ENCODE measurements around the gene BTBD17.
"Not testable (repeated sequence)": the region's sequence is repeated elsewhere in the genome, so short reads cannot be mapped to it uniquely, and the experiment has no call there.

Gene BTBD17, protein sequence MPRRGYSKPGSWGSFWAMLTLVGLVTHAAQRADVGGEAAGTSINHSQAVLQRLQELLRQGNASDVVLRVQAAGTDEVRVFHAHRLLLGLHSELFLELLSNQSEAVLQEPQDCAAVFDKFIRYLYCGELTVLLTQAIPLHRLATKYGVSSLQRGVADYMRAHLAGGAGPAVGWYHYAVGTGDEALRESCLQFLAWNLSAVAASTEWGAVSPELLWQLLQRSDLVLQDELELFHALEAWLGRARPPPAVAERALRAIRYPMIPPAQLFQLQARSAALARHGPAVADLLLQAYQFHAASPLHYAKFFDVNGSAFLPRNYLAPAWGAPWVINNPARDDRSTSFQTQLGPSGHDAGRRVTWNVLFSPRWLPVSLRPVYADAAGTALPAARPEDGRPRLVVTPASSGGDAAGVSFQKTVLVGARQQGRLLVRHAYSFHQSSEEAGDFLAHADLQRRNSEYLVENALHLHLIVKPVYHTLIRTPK

GRCh38 chr17:74361230-74362068 is at the start of gene BTBD17:
BTBD17 (minus strand) TSS chr17:74361868; CDS start chr17:74361819, 49 bp downstream.
- peak; percentile 89 for DNase-seq

DNA sequence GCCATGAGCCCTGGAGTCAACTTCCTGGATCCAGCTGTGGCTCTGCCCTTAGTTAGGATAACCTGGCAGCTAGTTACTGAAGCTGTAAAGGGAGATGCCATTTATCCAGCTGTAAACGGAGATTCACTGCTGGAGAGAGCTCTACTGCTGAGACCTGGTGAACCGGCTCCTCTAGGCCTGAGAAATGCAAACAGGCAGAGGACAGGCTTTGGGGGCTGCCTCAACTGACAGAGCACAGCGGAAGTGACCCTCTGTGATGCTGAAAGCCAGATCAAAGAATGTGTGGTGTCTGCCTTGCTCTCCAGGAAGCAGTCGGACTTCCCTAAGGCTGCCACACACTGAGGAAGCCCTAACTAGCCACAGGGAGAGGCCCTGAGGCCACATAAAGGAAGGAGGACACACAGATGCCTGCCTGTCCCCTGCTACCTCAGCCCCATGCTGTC is 48.4 kb upstream of the BTBD17 start:
- DNase-seq, result no peak

GRCh38 chr17:74408815-74409214 is 47.1 kb upstream of the BTBD17 start:
- no peak for DNase-seq

DNA sequence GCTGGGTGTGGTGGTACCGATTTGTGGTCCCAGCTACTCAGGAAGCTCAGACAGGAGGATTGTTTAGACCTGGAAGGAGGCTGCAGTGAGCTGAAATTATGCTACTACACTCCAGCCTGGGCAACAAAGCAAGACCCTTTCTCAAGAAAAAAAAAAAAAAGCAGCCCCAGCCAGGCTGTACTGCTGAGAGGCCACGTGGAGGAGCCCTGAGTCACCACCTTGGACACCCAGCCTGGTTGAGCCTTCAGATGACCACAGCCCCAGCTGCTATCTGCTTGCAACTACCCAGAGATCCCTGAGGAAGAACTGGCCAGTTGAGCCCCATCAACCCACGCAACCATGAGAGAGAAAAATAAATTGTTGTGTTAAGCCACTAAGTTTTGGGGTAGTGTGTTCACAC is 46.6 kb upstream of the BTBD17 start:
- no peak for DNase-seq

DNA sequence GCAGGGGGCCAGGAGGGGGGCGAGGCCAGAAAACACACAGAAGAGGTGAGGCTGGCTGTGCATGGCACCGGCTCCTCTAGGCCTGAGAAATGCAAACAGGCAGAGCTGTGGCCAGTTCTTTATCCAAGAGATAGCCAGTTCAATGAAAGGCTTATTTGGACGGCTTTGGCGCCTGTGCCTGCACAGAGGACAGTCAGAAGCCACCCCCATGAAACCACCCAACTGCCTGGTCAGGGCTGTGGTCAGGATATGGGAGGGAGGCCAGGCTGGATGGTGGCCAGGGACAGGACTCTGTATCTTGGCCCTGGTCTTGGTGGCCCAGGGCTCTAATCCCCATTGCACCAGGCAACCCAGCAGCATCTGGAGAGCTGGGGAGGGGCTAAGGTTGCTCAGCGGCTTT is 45.7 kb upstream of the BTBD17 start:
- no peak for DNase-seq

DNA sequence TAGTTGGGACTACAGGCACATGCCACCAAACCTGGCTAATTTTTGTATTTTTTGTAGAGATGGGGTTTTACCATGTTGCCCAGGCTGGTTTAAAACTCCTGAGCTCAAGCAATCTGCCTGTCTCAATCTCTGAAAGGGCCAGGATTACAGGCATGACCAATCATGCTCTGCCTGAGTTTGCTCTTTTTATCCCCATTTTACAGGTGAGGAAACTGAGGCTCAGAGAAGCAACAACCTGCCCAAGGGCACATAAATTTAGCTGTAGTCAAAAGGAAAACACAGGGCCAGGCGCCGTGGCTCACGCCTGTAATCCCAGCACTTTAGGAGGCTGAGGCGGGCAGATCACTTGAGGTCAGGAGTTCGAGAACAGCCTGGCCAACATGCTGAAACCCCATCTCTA is 43.6 kb upstream of the BTBD17 start:
- not testable (repeated sequence) for DNase-seq

GRCh38 chr17:74404789-74405188 is 43.1 kb upstream of the BTBD17 start:
- DNase-seq, result no peak

- DNase-seq, result no peak
These were observed 42.5 kb upstream of the BTBD17 start for GRCh38 chr17:74404218-74404617.

DNA sequence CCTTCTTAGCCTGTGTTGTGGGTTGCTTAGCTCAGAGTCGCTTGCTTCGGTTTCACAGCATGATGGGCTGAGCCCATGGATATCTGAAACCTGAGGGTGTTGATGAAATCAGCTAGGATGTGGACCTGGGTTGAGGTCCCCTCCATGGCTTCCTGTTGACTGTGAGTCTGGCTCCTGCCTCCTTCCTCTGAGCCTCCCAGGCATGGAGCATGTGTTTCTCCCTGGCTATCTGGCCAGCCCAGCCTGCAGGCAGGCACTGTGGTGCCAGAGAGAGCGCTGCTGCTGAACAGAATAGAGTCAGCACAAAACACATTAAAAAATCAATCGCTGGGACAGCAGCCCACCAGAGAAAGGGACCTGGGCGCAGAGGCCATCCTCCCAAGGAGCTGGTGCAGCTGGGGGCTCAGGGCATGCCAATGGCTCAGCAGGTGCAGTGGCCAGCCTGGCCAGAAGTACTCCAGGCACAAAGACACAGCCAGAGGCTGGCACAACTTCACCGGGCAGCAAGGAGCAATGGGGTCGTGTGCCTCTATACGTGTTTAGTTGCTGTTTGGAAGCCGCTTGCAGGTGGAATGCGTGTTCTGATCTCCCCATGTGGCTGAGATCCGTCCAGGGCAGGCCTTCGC is 42.0 kb upstream of the BTBD17 start:
- no peak for DNase-seq

- no peak for DNase-seq
These were observed 40.4 kb upstream of the BTBD17 start for GRCh38 chr17:74402048-74402447.

DNA sequence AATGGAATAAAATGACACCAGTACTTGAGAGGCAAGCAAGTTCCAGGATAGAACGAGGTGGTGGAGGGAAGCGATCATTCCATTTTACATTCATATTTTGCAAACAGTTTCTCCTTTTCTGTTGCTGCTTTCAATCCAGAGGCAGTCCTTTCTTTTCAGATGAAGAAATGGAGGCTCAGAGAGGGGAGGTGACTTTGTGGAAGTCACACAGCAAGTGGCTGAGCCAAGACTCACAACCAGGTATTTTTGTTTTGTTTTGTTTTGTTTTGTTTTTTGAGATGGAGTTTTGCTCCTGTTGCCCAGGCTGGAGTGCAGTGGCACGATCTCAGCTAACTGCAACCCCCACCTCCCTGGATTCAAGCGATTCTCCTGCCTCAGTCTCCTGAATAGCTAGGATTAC is 34.9 kb upstream of the BTBD17 start:
- DNase-seq, result no peak

DNA sequence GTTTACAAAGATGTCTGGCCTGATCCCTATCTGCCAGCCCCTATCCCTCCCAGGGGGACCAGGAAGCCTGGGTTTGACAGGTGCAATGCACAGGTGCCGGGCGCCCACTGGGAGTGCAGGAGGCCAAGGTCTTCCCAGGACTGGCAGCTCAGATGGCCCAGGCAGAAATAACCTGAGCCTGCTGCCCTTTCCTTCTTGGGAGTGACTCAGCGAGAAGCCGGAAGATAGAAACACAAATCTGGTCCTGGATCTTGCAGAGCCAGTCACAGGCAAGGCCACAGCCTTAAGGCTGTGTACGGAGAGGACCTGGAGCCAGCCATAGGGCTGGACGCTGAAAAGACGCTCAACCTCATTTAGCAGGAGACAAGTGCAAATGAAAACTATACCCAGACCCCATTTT is 33.3 kb upstream of the BTBD17 start:
- no peak for DNase-seq

- DNase-seq, result no peak
These were observed 32.7 kb upstream of the BTBD17 start for GRCh38 chr17:74394275-74394950.

- DNase-seq, result peak; percentile 64
These were observed 31.8 kb upstream of the BTBD17 start for GRCh38 chr17:74393346-74393942.

DNA sequence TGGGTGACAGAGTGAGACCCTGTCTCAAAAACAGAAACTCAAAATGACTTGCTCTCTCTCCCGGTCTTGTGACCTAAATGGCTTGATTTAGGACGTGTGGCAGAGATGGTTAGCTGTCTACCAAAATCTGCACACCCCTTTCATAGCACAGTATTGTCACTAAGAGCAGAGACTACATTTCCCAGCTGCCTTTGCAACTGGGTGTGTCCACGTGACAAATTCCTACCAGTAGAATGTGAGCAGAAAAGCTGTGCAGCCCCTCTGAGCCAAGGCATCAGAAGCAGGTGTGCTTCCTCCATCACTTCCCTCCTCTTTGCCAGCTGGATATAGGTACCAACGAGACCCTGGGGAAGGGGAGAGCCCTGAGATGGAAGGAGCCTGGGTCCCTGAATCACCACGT is 31.2 kb upstream of the BTBD17 start:
- DNase-seq, result peak; percentile 63

- DNase-seq, result no peak
These were observed 30.1 kb upstream of the BTBD17 start for GRCh38 chr17:74391771-74392170.

GRCh38 chr17:74390680-74391653 is 29.3 kb upstream of the BTBD17 start:
- no peak for DNase-seq

GRCh38 chr17:74389937-74390679 is 28.4 kb upstream of the BTBD17 start:
- no peak for DNase-seq

- DNase-seq, result no peak
These were observed 27.6 kb upstream of the BTBD17 start for GRCh38 chr17:74389084-74389753.
